HepG2 (cell line): Measurements from ENCODE around the gene ATG2B. TPM values are rescaled to one million over a fixed set of nuclear protein-coding genes. Genes with fewer than 3 reads are reported as not detected.

ENCODE experiments used
- ARHGAP35 ChIP-seq: sonication (generic); formaldehyde crosslinking; IDR thresholded peaks from 2 replicates; pipeline ENCODE4 v1.9.0; 2022; ENCODE audit warnings: mild to moderate bottlenecking, inconsistent platforms, moderate library complexity, missing genetic modification reagents, borderline replicate concordance
- FLYWCH1 ChIP-seq: sonication (generic); formaldehyde crosslinking; IDR thresholded peaks from 2 replicates; pipeline ENCODE4 v1.8.1; 2023; ENCODE audit warnings: mild to moderate bottlenecking, missing genetic modification reagents
- FOXM1 ChIP-seq: sonication (generic); formaldehyde crosslinking; IDR thresholded peaks from 2 replicates; pipeline ENCODE4 v1.5.0; 2020; ENCODE audit warnings: missing genetic modification reagents
- KAT8 ChIP-seq: IDR thresholded peaks from 2 replicates; pipeline ENCODE4 v1.6.1; 2016; ENCODE audit warnings: missing genetic modification reagents, missing compliant biosample characterization
- U2AF2 ChIP-seq: fragments of 200-400 bp; formaldehyde crosslinking; IDR thresholded peaks from 2 replicates; pipeline ENCODE4 v1.6.1; 2017; ENCODE audit warnings: low read depth, mild to moderate bottlenecking, low read length
- YEATS2 ChIP-seq: sonication (generic); formaldehyde crosslinking; IDR thresholded peaks from 2 replicates; pipeline ENCODE4 v1.4.0; 2020; ENCODE audit warnings: missing genetic modification reagents, borderline replicate concordance
- ZNF678 ChIP-seq: sonication (generic); formaldehyde crosslinking; IDR thresholded peaks from 2 replicates; pipeline ENCODE4 v1.4.0; 2020; ENCODE audit warnings: mild to moderate bottlenecking, missing genetic modification reagents
- ZNF749 ChIP-seq: sonication (generic); formaldehyde crosslinking; IDR thresholded peaks from 2 replicates; pipeline ENCODE4 v1.8.0; 2022; ENCODE audit warnings: mild to moderate bottlenecking, missing genetic modification reagents, moderate library complexity, borderline replicate concordance
- ZNF790 ChIP-seq: sonication (generic); formaldehyde crosslinking; IDR thresholded peaks from 2 replicates; pipeline ENCODE4 v1.8.0; 2022; ENCODE audit warnings: missing genetic modification reagents, mild to moderate bottlenecking, borderline replicate concordance
- ZSCAN31 ChIP-seq: sonication (generic); formaldehyde crosslinking; IDR thresholded peaks from 2 replicates; pipeline ENCODE4 v1.5.0; 2020; ENCODE audit warnings: low read depth, mild to moderate bottlenecking, missing genetic modification reagents
- polyA plus RNA-seq, 8 experiments: library from polyadenylated mRNA; depleted of rRNA in 3 of 8; stranded (reverse) in 7 of 8; unstranded in 1 of 8; fragments of >200 nt; fragmentation: Illumina TruSeq in 4 of 8; extraction: Trizol in 4 of 8; gene quantifications; 2 replicates each; pipeline versions ENCODE4 v1.2.1 to v1.2.3, GENCODE V29; 2011 to 2016; ENCODE audit warnings: low read depth in 4 of 8, missing spikeins in 1 of 8, mixed read lengths in 1 of 8; ENCODE audit not compliant: insufficient read depth in 1 of 8
- total RNA-seq, 5 experiments: library from RNA; depleted of rRNA; stranded (reverse); fragments of >200 nt; fragmentation: Illumina TruSeq; extraction: Trizol; gene quantifications; 2 replicates each; pipeline ENCODE4 v1.2.3, GENCODE V29; 2016; ENCODE audit warnings: low read depth in 1 of 5
- TF ChIP-seq, protein P1 (sequence below): sonication (generic); formaldehyde crosslinking; IDR thresholded peaks from 2 replicates; pipeline ENCODE4 v1.4.0; 2020; ENCODE audit warnings: missing genetic modification reagents
- TF ChIP-seq, protein P2 (sequence below): sonication (generic); formaldehyde crosslinking; IDR thresholded peaks from 2 replicates; pipeline ENCODE4 v1.4.0; 2020; ENCODE audit warnings: missing genetic modification reagents
- TF ChIP-seq, protein P3 (sequence below): sonication (generic); formaldehyde crosslinking; IDR thresholded peaks from 2 replicates; pipeline ENCODE4 v1.4.0; 2020; ENCODE audit warnings: missing genetic modification reagents, borderline replicate concordance
- TF ChIP-seq, protein P4 (sequence below): sonication (generic); formaldehyde crosslinking; IDR thresholded peaks from 2 replicates; pipeline ENCODE4 v1.8.1; 2023; ENCODE audit warnings: mild to moderate bottlenecking, missing genetic modification reagents

ATG2B gene
- total and polyA plus RNA-seq, 2 of the 13 experiments (the other 11 are each of a cell fraction or from before 2014, with no cell fraction given) = 7.4 to 7.5 TPM

DNA sequence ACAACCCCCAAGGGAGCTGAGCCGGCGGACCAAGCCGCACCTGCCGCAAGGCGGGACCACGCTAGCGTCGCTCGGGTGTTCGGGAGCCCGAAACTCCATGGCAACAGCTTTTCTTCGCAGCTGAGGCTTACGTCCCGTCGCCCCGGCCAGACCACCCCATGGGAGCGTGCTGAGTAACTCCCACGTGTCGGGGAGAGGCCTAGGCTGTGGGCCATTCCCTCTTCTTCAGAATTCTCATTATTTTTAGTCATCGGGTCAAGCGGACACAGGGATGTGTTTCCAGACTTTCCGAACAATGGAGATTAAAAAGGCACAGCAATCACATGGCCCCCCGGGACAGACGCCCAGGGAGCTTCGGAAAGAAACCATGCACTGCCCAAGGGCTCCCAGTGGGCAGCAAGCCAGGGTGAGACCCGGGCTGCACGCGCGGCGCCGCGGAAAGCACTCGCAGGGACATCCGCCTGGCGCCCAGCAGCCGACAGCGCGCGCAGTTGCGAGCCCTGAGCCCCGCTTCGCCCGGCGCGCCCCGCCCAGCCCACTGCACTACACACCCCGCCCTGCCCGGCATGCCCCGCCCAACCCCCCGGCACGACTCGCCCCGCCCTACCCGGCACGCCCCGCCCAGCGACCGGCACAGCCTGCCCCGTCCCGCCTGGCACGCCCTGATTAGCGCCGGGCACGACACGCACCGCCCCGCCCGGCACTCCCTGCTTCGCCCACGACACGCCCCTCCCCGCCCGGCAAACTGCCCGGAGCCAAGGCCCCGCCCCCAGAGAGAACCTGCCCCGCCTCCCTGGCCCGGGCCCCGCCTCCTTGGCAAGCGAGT lies 28.4 kb upstream of the ATG2B start (continued):
- TF ChIP-seq, protein P1, sequence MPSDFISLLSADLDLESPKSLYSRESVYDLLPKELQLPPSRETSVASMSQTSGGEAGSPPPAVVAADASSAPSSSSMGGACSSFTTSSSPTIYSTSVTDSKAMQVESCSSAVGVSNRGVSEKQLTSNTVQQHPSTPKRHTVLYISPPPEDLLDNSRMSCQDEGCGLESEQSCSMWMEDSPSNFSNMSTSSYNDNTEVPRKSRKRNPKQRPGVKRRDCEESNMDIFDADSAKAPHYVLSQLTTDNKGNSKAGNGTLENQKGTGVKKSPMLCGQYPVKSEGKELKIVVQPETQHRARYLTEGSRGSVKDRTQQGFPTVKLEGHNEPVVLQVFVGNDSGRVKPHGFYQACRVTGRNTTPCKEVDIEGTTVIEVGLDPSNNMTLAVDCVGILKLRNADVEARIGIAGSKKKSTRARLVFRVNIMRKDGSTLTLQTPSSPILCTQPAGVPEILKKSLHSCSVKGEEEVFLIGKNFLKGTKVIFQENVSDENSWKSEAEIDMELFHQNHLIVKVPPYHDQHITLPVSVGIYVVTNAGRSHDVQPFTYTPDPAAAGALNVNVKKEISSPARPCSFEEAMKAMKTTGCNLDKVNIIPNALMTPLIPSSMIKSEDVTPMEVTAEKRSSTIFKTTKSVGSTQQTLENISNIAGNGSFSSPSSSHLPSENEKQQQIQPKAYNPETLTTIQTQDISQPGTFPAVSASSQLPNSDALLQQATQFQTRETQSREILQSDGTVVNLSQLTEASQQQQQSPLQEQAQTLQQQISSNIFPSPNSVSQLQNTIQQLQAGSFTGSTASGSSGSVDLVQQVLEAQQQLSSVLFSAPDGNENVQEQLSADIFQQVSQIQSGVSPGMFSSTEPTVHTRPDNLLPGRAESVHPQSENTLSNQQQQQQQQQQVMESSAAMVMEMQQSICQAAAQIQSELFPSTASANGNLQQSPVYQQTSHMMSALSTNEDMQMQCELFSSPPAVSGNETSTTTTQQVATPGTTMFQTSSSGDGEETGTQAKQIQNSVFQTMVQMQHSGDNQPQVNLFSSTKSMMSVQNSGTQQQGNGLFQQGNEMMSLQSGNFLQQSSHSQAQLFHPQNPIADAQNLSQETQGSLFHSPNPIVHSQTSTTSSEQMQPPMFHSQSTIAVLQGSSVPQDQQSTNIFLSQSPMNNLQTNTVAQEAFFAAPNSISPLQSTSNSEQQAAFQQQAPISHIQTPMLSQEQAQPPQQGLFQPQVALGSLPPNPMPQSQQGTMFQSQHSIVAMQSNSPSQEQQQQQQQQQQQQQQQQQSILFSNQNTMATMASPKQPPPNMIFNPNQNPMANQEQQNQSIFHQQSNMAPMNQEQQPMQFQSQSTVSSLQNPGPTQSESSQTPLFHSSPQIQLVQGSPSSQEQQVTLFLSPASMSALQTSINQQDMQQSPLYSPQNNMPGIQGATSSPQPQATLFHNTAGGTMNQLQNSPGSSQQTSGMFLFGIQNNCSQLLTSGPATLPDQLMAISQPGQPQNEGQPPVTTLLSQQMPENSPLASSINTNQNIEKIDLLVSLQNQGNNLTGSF = no peak; the same call in 1 of the 2 replicates
- TF ChIP-seq ARHGAP35 (0 out of 2 replicates have a peak, but pooled peaks have one; percentile 39), ZSCAN31 (CRISPR knock-in tag) (0 out of 2 replicates have a peak, but pooled peaks have one; percentile 50), ZNF678 (CRISPR knock-in tag) (0 out of 2 replicates have a peak, but pooled peaks have one; percentile 21), ZNF790 (no peak), YEATS2 (no peak), KAT8 (peak; percentile 26; the same call in 1 of the 2 replicates), U2AF2 (0 out of 2 replicates have a peak, but pooled peaks have one; percentile 51), FLYWCH1 (CRISPR knock-in tag) (0 out of 2 replicates have a peak, but pooled peaks have one; percentile 56), FOXM1 (CRISPR knock-in tag) (no peak), ZNF749 (CRISPR knock-in tag) (peak; percentile 73; the same call in 1 of the 2 replicates)
- TF ChIP-seq, protein P2, sequence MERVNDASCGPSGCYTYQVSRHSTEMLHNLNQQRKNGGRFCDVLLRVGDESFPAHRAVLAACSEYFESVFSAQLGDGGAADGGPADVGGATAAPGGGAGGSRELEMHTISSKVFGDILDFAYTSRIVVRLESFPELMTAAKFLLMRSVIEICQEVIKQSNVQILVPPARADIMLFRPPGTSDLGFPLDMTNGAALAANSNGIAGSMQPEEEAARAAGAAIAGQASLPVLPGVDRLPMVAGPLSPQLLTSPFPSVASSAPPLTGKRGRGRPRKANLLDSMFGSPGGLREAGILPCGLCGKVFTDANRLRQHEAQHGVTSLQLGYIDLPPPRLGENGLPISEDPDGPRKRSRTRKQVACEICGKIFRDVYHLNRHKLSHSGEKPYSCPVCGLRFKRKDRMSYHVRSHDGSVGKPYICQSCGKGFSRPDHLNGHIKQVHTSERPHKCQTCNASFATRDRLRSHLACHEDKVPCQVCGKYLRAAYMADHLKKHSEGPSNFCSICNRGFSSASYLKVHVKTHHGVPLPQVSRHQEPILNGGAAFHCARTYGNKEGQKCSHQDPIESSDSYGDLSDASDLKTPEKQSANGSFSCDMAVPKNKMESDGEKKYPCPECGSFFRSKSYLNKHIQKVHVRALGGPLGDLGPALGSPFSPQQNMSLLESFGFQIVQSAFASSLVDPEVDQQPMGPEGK (CRISPR knock-in tag) = peak; percentile 25; the same call in 1 of the 2 replicates
- TF ChIP-seq, protein P3, sequence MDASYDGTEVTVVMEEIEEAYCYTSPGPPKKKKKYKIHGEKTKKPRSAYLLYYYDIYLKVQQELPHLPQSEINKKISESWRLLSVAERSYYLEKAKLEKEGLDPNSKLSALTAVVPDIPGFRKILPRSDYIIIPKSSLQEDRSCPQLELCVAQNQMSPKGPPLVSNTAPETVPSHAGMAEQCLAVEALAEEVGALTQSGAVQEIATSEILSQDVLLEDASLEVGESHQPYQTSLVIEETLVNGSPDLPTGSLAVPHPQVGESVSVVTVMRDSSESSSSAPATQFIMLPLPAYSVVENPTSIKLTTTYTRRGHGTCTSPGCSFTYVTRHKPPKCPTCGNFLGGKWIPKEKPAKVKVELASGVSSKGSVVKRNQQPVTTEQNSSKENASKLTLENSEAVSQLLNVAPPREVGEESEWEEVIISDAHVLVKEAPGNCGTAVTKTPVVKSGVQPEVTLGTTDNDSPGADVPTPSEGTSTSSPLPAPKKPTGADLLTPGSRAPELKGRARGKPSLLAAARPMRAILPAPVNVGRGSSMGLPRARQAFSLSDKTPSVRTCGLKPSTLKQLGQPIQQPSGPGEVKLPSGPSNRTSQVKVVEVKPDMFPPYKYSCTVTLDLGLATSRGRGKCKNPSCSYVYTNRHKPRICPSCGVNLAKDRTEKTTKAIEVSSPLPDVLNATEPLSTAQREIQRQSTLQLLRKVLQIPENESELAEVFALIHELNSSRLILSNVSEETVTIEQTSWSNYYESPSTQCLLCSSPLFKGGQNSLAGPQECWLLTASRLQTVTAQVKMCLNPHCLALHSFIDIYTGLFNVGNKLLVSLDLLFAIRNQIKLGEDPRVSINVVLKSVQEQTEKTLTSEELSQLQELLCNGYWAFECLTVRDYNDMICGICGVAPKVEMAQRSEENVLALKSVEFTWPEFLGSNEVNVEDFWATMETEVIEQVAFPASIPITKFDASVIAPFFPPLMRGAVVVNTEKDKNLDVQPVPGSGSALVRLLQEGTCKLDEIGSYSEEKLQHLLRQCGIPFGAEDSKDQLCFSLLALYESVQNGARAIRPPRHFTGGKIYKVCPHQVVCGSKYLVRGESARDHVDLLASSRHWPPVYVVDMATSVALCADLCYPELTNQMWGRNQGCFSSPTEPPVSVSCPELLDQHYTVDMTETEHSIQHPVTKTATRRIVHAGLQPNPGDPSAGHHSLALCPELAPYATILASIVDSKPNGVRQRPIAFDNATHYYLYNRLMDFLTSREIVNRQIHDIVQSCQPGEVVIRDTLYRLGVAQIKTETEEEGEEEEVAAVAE (CRISPR knock-in tag) = no peak
- TF ChIP-seq, protein P4, sequence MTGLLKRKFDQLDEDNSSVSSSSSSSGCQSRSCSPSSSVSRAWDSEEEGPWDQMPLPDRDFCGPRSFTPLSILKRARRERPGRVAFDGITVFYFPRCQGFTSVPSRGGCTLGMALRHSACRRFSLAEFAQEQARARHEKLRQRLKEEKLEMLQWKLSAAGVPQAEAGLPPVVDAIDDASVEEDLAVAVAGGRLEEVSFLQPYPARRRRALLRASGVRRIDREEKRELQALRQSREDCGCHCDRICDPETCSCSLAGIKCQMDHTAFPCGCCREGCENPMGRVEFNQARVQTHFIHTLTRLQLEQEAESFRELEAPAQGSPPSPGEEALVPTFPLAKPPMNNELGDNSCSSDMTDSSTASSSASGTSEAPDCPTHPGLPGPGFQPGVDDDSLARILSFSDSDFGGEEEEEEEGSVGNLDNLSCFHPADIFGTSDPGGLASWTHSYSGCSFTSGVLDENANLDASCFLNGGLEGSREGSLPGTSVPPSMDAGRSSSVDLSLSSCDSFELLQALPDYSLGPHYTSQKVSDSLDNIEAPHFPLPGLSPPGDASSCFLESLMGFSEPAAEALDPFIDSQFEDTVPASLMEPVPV = 0 out of 2 replicates have a peak, but pooled peaks have one; percentile 22
